HepG2 (cell line): ENCODE data around the gene SGPP2. TPM values are rescaled to one million over a fixed set of nuclear protein-coding genes. Genes with fewer than 3 reads are reported as not detected.

Experiments
- ATAC-seq: fragments of 200-7000 bp; cut with Tn5 transposase; 3 replicates; pipeline ENCODE4 v1.9.1; 2020; ENCODE audit warnings: mild to moderate bottlenecking, moderate library complexity
- BruUV-seq: library from RNA; stranded (reverse); fragments of 400-500 nt; replicated peaks from 2 replicates; lab custom pipeline; 2021; lab: Mats Ljungman, UMichigan
- CTCF ChIA-PET: fragments of 300-600 bp; formaldehyde crosslinking; extraction: SDS; loops from one replicate; lab custom pipeline; 2021; ENCODE audit warnings: low total read pairs, inconsistent platforms, low intra/inter-chr PET ratio; lab: Yijun Ruan, JAX
- POLR2A ChIA-PET: fragments of 350-600 bp; sonication (Branson Sonifier 250); formaldehyde crosslinking; loops from one replicate; lab custom pipeline; 2020; ENCODE audit warnings: antibody characterized with exemption, inconsistent platforms; lab: Yijun Ruan, JAX
- DNase-seq: peaks from one replicate; pipeline ENCODE4 v3.0.0-alpha.2; 2015; ENCODE audit warnings: low spot score
- FAIRE-seq: peaks from 3 replicates; lab custom pipeline; 2011; peaks lifted over from hg19 to GRCh38; lab: Jason Lieb, UNC
- H2AFZ ChIP-seq: one replicate; pipeline ENCODE4 v1.6.1; 2011; ENCODE audit warnings: low read length, inconsistent platforms
- H3K27ac ChIP-seq: fragments of 300-600 bp; 3 replicates; pipeline ENCODE4 v1.8.0; 2011; ENCODE audit warnings: mixed run types, mild to moderate bottlenecking, mixed read lengths, low read length, inconsistent platforms; ENCODE audit not compliant: insufficient read depth; ENCODE audit errors: extremely low read length
- H3K27me3 ChIP-seq, 2 experiments: fragments of 200-600 bp in 1 of 2; 2 replicates in 1 of 2; 3 replicates in 1 of 2; pipeline versions ENCODE4 v1.6.0 to v1.8.0; 2011; ENCODE audit warnings: low read length in 2 of 2, mild to moderate bottlenecking in 2 of 2, moderate library complexity in 2 of 2, inconsistent platforms in 1 of 2; ENCODE audit not compliant: insufficient read depth in 2 of 2, control insufficient read depth in 1 of 2
- H3K36me3 ChIP-seq, 2 experiments: fragments of 200-600 bp in 1 of 2; replicated peaks in 1 of 2; 2 replicates in 1 of 2; 3 replicates in 1 of 2; pipeline versions ENCODE4 v1.5.1 to v1.8.0; 2011; ENCODE audit warnings: low read length in 2 of 2, inconsistent platforms in 1 of 2; ENCODE audit not compliant: insufficient read depth in 2 of 2, control insufficient read depth in 1 of 2
- H3K4me1 ChIP-seq: 2 replicates; pipeline ENCODE4 v1.5.1; 2012; ENCODE audit warnings: low read length, inconsistent platforms; ENCODE audit not compliant: insufficient read depth
- H3K4me2 ChIP-seq: 2 replicates; pipeline ENCODE4 v1.6.0; 2011; ENCODE audit warnings: low read depth, low read length, inconsistent platforms
- H3K4me3 ChIP-seq, 3 experiments: fragments of 200-600 bp in 1 of 3; sonication (generic), shearing (Covaris generic) in 1 of 3; replicated peaks in 1 of 3; 2 replicates each; pipeline ENCODE4 v1.5.1; 2011 to 2016; ENCODE audit warnings: low read length in 3 of 3, inconsistent platforms in 2 of 3, low read depth in 2 of 3, mild to moderate bottlenecking in 2 of 3, control low read depth in 1 of 3, mixed read lengths in 1 of 3; ENCODE audit not compliant: insufficient read depth in 1 of 3
- H3K79me2 ChIP-seq: one replicate; pipeline ENCODE4 v1.6.1; 2011; ENCODE audit warnings: low read length, inconsistent platforms; ENCODE audit not compliant: insufficient read depth
- H3K9ac ChIP-seq: 2 replicates; pipeline ENCODE4 v1.6.0; 2011; ENCODE audit warnings: mild to moderate bottlenecking, low read depth, low read length, inconsistent platforms; ENCODE audit not compliant: insufficient read depth
- H3K9me3 ChIP-seq: 2 replicates; pipeline ENCODE4 v1.5.1; 2012; ENCODE audit warnings: mild to moderate bottlenecking, low read length
- H4K20me1 ChIP-seq: 2 replicates; pipeline ENCODE4 v1.6.0; 2011; ENCODE audit warnings: inconsistent platforms, mild to moderate bottlenecking, low read length, moderate library complexity; ENCODE audit not compliant: insufficient read depth
- CC2D1A ChIP-seq: sonication (generic); formaldehyde crosslinking; IDR thresholded peaks from 2 replicates; pipeline ENCODE4 v1.8.1; 2023; ENCODE audit warnings: mild to moderate bottlenecking, missing genetic modification reagents
- EED ChIP-seq: sonication (generic); formaldehyde crosslinking; IDR thresholded peaks from 2 replicates; pipeline ENCODE4 v1.5.0; 2020; ENCODE audit warnings: mild to moderate bottlenecking, missing genetic modification reagents
- MXI1 ChIP-seq: IDR thresholded peaks from 3 replicates; pipeline ENCODE4 v1.6.1; 2012; ENCODE audit warnings: low read depth, low read length, inconsistent platforms, borderline replicate concordance
- NFYB ChIP-seq: sonication (generic); formaldehyde crosslinking; IDR thresholded peaks from 2 replicates; pipeline ENCODE4 v1.4.0; 2020; ENCODE audit warnings: missing genetic modification reagents
- RFXAP ChIP-seq: sonication (generic); formaldehyde crosslinking; IDR thresholded peaks from 2 replicates; pipeline ENCODE4 v1.4.0; 2020; ENCODE audit warnings: missing genetic modification reagents, borderline replicate concordance
- ZMYM2 ChIP-seq: sonication (generic); formaldehyde crosslinking; IDR thresholded peaks from 2 replicates; pipeline ENCODE4 v1.8.0; 2022; ENCODE audit warnings: mild to moderate bottlenecking, missing genetic modification reagents
- ZNF496 ChIP-seq: sonication (generic); formaldehyde crosslinking; IDR thresholded peaks from 2 replicates; pipeline ENCODE4 v1.8.1; 2023; ENCODE audit warnings: mild to moderate bottlenecking, moderate library complexity, missing genetic modification reagents; ENCODE audit not compliant: insufficient replicate concordance
- ZNF816 ChIP-seq: sonication (generic); formaldehyde crosslinking; IDR thresholded peaks from 2 replicates; pipeline ENCODE4 v1.8.0; 2022; ENCODE audit warnings: missing genetic modification reagents, mild to moderate bottlenecking, borderline replicate concordance
- ZNF850 ChIP-seq: sonication (generic); formaldehyde crosslinking; conservative IDR thresholded peaks from 2 replicates; pipeline ENCODE4 v1.9.0; 2021; ENCODE audit warnings: mild to moderate bottlenecking, missing genetic modification reagents
- WGBS: methylation state at CpG from one replicate; pipeline ENCODE4 v1.1.6; 2017; ENCODE audit warnings: low lambda C conversion rate; 5-methylcytosine and 5-hydroxymethylcytosine counted together
- in situ Hi-C: cut with HindIII; loops from 2 replicates; pipeline ENCODE4 v1.10.0; 2017; ENCODE audit warnings: low pct_unique_long_range_greater_than_20kb; ENCODE audit not compliant: extremely low pct_ligation_motif_present
- intact Hi-C: fragments of 100-400 bp; cut with micrococcal nuclease; formaldehyde crosslinking; loops from one replicate; pipeline ENCODE4 v1.10.0; 2022; ENCODE audit not compliant: unreplicated experiment
- polyA plus RNA-seq, 8 experiments: library from polyadenylated mRNA; depleted of rRNA in 3 of 8; stranded (reverse) in 7 of 8; unstranded in 1 of 8; fragments of >200 nt; fragmentation: Illumina TruSeq in 4 of 8; extraction: Trizol in 4 of 8; gene quantifications; 2 replicates each; pipeline versions ENCODE4 v1.2.1 to v1.2.3, GENCODE V29; 2011 to 2016; ENCODE audit warnings: low read depth in 4 of 8, missing spikeins in 1 of 8, mixed read lengths in 1 of 8; ENCODE audit not compliant: insufficient read depth in 1 of 8
- total RNA-seq, 5 experiments: library from RNA; depleted of rRNA; stranded (reverse); fragments of >200 nt; fragmentation: Illumina TruSeq; extraction: Trizol; gene quantifications; 2 replicates each; pipeline ENCODE4 v1.2.3, GENCODE V29; 2016; ENCODE audit warnings: low read depth in 1 of 5
- TF ChIP-seq, protein P1 (sequence below): IDR thresholded peaks from 2 replicates; pipeline ENCODE4 v1.6.1; 2016; ENCODE audit warnings: mild to moderate bottlenecking, missing biosample characterization, missing genetic modification reagents
- TF ChIP-seq, protein P2 (sequence below): sonication (generic); formaldehyde crosslinking; IDR thresholded peaks from 2 replicates; pipeline ENCODE4 v1.8.0; 2022; ENCODE audit warnings: mild to moderate bottlenecking, missing genetic modification reagents
- TF ChIP-seq, protein P3 (sequence below): sonication (generic); formaldehyde crosslinking; IDR thresholded peaks from 2 replicates; pipeline ENCODE4 v1.4.0; 2020; ENCODE audit warnings: missing genetic modification reagents
- TF ChIP-seq, protein P4 (sequence below): sonication (generic); formaldehyde crosslinking; IDR thresholded peaks from 2 replicates; pipeline ENCODE4 v1.4.0; 2020; ENCODE audit warnings: mild to moderate bottlenecking, low read depth, missing genetic modification reagents

The SGPP2 gene
- total and polyA plus RNA-seq, 2 of the 13 experiments (the other 11 are each of a cell fraction or from before 2014, with no cell fraction given), result not detected

DNA sequence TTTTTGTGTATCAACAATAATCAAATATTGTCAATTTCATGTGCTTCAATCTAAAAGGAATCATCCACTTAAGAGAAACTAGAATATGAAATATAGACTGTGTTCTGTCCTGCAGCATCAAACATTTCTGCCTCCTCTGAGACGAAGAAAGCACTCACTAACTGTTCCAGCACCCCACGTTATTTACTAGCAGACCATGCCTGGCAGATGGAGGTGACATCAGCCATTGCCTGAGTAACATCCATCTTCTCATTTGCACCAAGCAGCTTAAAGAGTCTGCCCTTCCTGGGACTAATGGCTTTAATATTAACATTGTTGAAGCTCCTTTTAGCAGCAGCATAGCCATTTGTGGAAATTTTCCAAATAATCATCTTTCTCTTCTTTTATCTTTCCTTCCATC is 25.7 kb downstream of the SGPP2 start:
- CTCF ChIA-PET, result no interaction called here
- no peaks in the 10 kb centered on the region for H3K79me2 ChIP-seq
- TF ChIP-seq, protein P1, sequence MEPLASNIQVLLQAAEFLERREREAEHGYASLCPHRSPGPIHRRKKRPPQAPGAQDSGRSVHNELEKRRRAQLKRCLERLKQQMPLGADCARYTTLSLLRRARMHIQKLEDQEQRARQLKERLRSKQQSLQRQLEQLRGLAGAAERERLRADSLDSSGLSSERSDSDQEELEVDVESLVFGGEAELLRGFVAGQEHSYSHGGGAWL (CRISPR knock-in tag), result no peak
- TF ChIP-seq RFXAP (CRISPR knock-in tag), result no peak
- TF ChIP-seq, all 625 proteins: peak for 0
- Histone ChIP-seq H4K20me1 (no peaks in the 10 kb centered on the region), H3K27ac (no peak overlapping the region), H2AFZ (no peak overlapping the region), H3K36me3 (no peaks in the 10 kb centered on the region), H3K9ac (no peak overlapping the region), H3K4me2 (no peak overlapping the region), H3K9me3 (no peaks in the 10 kb centered on the region), H3K4me3 (no peak overlapping the region), H3K27me3 (peaks cover 0 to 2% of the 10 kb centered on the region in 2 experiments; a peak in 1 of 5 replicates), H3K4me1 (no peaks in the 10 kb centered on the region)
- BruUV-seq, result no TSS peak
- WGBS, result 0% methylated on average over 2 of the region's 2 CpGs
- ATAC-seq (no peak), DNase-seq (no peak), FAIRE-seq (no peak)
- in situ Hi-C loops (no loop called here), intact Hi-C loops (no loop called here)
- POLR2A ChIA-PET, result no interaction called here

DNA sequence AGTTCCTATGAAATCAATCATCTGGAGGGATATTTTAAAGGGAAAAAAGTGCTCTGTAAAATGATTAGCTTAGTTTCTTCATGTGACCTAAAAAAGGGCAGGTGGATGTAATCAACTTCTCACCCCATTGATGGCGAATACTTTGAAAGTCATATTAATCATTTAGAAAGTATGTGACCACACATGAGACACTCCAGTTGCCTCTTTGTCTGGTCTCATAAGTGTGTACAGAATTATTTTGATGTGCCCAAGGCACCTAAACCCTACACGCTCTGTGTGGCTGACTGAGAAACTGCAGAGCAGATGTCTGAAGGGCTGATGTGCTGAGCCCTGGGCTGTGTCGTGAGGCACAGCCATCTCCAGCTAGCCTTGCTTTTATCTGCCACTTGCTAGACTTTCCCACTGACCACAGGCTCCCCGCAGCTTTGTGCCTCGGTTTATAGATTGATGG is 26.9 kb downstream of the SGPP2 start:
- Histone ChIP-seq H3K4me3 (no peak overlapping the region), H3K4me2 (no peak overlapping the region), H3K27me3 (peaks cover 0 to 2% of the 10 kb centered on the region in 2 experiments; a peak in 1 of 5 replicates), H2AFZ (no peak overlapping the region), H3K79me2 (no peaks in the 10 kb centered on the region), H3K36me3 (no peaks in the 10 kb centered on the region), H3K9ac (no peak overlapping the region), H4K20me1 (no peaks in the 10 kb centered on the region), H3K27ac (no peak overlapping the region), H3K9me3 (no peaks in the 10 kb centered on the region), H3K4me1 (no peaks in the 10 kb centered on the region)
- no peak for FAIRE-seq
- intact Hi-C loops, result no loop called here
- in situ Hi-C loops, result no loop called here
- no peak for DNase-seq
- ChIA-PET CTCF (no interaction called here), POLR2A (no interaction called here)
- 2% methylated on average over 5 of the region's 5 CpGs for WGBS
- ATAC-seq, result peak; percentile 59
- BruUV-seq, result no TSS peak
- TF ChIP-seq, protein P2, sequence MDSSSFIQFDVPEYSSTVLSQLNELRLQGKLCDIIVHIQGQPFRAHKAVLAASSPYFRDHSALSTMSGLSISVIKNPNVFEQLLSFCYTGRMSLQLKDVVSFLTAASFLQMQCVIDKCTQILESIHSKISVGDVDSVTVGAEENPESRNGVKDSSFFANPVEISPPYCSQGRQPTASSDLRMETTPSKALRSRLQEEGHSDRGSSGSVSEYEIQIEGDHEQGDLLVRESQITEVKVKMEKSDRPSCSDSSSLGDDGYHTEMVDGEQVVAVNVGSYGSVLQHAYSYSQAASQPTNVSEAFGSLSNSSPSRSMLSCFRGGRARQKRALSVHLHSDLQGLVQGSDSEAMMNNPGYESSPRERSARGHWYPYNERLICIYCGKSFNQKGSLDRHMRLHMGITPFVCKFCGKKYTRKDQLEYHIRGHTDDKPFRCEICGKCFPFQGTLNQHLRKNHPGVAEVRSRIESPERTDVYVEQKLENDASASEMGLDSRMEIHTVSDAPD (CRISPR knock-in tag), result no peak
- TF ChIP-seq ZMYM2 (CRISPR knock-in tag) (no peak), ZNF850 (no peak), CC2D1A (no peak), MXI1 (no peak), ZNF816 (CRISPR knock-in tag) (no peak), ZNF496 (CRISPR knock-in tag) (no peak), NFYB (CRISPR knock-in tag) (no peak), EED (no peak)
- TF ChIP-seq, protein P3, sequence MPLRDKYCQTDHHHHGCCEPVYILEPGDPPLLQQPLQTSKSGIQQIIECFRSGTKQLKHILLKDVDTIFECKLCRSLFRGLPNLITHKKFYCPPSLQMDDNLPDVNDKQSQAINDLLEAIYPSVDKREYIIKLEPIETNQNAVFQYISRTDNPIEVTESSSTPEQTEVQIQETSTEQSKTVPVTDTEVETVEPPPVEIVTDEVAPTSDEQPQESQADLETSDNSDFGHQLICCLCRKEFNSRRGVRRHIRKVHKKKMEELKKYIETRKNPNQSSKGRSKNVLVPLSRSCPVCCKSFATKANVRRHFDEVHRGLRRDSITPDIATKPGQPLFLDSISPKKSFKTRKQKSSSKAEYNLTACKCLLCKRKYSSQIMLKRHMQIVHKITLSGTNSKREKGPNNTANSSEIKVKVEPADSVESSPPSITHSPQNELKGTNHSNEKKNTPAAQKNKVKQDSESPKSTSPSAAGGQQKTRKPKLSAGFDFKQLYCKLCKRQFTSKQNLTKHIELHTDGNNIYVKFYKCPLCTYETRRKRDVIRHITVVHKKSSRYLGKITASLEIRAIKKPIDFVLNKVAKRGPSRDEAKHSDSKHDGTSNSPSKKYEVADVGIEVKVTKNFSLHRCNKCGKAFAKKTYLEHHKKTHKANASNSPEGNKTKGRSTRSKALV (CRISPR knock-in tag), result no peak
- TF ChIP-seq, protein P4, sequence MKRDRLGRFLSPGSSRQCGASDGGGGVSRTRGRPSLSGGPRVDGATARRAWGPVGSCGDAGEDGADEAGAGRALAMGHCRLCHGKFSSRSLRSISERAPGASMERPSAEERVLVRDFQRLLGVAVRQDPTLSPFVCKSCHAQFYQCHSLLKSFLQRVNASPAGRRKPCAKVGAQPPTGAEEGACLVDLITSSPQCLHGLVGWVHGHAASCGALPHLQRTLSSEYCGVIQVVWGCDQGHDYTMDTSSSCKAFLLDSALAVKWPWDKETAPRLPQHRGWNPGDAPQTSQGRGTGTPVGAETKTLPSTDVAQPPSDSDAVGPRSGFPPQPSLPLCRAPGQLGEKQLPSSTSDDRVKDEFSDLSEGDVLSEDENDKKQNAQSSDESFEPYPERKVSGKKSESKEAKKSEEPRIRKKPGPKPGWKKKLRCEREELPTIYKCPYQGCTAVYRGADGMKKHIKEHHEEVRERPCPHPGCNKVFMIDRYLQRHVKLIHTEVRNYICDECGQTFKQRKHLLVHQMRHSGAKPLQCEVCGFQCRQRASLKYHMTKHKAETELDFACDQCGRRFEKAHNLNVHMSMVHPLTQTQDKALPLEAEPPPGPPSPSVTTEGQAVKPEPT (CRISPR knock-in tag), result no peak
